Measurements from ENCODE around the gene BICD2. TPM values are rescaled to one million over a fixed set of nuclear protein-coding genes. Genes with fewer than 3 reads are reported as not detected.

The BICD2 gene
- total and polyA plus RNA-seq, 10 of the 15 experiments (the other 5 are each of a cell fraction or from before 2014, with no cell fraction given) = 5.3 to 25.5 (median 14.4) TPM

DNA sequence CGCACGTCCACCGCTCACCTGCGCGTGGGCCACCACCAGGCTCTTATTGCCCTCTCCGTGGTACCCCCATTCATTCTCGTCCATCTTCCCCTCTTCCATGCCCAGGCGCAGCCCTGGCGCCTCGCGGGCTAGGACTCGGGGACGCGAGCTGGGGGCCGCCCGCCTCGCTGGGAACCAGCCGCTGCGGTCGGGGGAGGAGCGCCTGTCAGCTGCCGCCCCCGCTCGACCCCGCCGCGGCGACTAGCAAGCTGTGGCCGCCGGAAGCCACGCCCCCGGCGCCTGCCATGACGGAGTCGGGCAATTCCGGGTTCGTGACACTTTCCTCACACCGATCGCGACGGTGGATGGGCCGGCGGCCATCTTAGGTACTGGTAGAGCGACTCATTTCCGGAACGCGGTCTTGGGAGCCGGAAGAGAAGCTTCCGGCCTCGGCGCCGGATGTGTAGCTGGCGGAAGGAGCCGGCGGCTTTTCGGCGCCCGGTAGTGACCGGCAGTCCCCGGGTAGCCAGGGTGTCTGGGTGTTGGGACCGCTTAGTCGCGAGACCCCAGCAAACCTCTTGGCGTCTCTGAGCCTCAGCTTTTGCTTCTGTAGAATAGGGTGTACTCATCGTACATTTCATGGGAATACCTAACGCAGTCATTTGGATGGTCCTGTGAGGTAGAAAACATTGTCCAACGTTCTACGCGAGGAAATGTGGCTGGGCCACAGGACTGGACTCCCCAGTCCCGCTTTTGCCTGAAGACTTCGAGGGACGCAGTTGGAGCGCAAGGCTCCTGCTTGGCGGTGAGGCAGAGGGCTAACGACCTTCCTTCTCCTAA is 94.5 kb downstream of the BICD2 start, which contains the start of gene IPPK (continued):
- TF ChIP-seq, protein P1, sequence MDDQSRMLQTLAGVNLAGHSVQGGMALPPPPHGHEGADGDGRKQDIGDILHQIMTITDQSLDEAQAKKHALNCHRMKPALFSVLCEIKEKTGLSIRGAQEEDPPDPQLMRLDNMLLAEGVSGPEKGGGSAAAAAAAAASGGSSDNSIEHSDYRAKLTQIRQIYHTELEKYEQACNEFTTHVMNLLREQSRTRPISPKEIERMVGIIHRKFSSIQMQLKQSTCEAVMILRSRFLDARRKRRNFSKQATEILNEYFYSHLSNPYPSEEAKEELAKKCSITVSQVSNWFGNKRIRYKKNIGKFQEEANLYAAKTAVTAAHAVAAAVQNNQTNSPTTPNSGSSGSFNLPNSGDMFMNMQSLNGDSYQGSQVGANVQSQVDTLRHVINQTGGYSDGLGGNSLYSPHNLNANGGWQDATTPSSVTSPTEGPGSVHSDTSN (IDR thresholded peaks at IDR 0.05; ENCODE audit: insufficient replicate concordance, low read depth, low read length) = peak; percentile 4
- TF ChIP-seq HDAC2 (IDR thresholded peaks at IDR 0.05) (no peak), RB1 (IDR thresholded peaks at IDR 0.05; ENCODE audit: borderline replicate concordance) (peak; percentile 45; the same call in 1 of the 2 replicates), TAF1 (IDR thresholded peaks at IDR 0.05; ENCODE audit: borderline replicate concordance, low read depth, low read length) (peak; percentile 90), CREM (IDR thresholded peaks at IDR 0.05; ENCODE audit: low read depth) (peak; percentile 95), SP1 (IDR thresholded peaks at IDR 0.05; ENCODE audit: low read depth, low read length) (peak; percentile 24), EED (IDR thresholded peaks at IDR 0.05; ENCODE audit: low read depth) (0 out of 2 replicates have a peak, but pooled peaks have one; percentile 10), SMAD1 (IDR thresholded peaks at IDR 0.05; ENCODE audit: low read depth, partially characterized antibody) (peak; percentile 54), SIX5 (IDR thresholded peaks at IDR 0.05; ENCODE audit: low read depth, low read length, severe bottlenecking) (peak; percentile 80), ETV6 (conservative IDR thresholded peaks at IDR 0.05 in 1 of 2, IDR thresholded peaks at IDR 0.05 in 1 of 2; ENCODE audit: borderline replicate concordance in 1 of 2, low read depth in 1 of 2) (peak; percentile 45 to 98; a peak in 2 of 4 replicates), NFXL1 (IDR thresholded peaks at IDR 0.05; ENCODE audit: borderline replicate concordance) (0 out of 2 replicates have a peak, but pooled peaks have one; percentile 64), CEBPB (IDR thresholded peaks at IDR 0.05; ENCODE audit: borderline replicate concordance in 1 of 2, low read depth in 2 of 2, low read length in 2 of 2) (no peak), NBN (IDR thresholded peaks at IDR 0.05) (peak; percentile 76), BACH1 (IDR thresholded peaks at IDR 0.05; ENCODE audit: borderline replicate concordance) (peak; percentile 95), CHD4 (IDR thresholded peaks at IDR 0.05) (no peak), SMC3 (IDR thresholded peaks at IDR 0.05; ENCODE audit: borderline replicate concordance, low read length) (no peak), IKZF2 (IDR thresholded peaks at IDR 0.05) (no peak; a peak in 1 of 4 replicates), SREBF2 (IDR thresholded peaks at IDR 0.05; ENCODE audit: low read length) (0 out of 2 replicates have a peak, but pooled peaks have one; percentile 64), PAX5 (IDR thresholded peaks at IDR 0.05; ENCODE audit: borderline replicate concordance, low read depth, low read length) (0 out of 2 replicates have a peak, but pooled peaks have one; percentile 12), JUNB (IDR thresholded peaks at IDR 0.05) (peak; percentile 18; the same call in 1 of the 2 replicates)
- TF ChIP-seq, protein P2, sequence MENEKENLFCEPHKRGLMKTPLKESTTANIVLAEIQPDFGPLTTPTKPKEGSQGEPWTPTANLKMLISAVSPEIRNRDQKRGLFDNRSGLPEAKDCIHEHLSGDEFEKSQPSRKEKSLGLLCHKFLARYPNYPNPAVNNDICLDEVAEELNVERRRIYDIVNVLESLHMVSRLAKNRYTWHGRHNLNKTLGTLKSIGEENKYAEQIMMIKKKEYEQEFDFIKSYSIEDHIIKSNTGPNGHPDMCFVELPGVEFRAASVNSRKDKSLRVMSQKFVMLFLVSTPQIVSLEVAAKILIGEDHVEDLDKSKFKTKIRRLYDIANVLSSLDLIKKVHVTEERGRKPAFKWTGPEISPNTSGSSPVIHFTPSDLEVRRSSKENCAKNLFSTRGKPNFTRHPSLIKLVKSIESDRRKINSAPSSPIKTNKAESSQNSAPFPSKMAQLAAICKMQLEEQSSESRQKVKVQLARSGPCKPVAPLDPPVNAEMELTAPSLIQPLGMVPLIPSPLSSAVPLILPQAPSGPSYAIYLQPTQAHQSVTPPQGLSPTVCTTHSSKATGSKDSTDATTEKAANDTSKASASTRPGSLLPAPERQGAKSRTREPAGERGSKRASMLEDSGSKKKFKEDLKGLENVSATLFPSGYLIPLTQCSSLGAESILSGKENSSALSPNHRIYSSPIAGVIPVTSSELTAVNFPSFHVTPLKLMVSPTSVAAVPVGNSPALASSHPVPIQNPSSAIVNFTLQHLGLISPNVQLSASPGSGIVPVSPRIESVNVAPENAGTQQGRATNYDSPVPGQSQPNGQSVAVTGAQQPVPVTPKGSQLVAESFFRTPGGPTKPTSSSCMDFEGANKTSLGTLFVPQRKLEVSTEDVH (IDR thresholded peaks at IDR 0.05; ENCODE audit: low read depth, partially characterized antibody) = peak; percentile 91
- TF ChIP-seq, protein P3, sequence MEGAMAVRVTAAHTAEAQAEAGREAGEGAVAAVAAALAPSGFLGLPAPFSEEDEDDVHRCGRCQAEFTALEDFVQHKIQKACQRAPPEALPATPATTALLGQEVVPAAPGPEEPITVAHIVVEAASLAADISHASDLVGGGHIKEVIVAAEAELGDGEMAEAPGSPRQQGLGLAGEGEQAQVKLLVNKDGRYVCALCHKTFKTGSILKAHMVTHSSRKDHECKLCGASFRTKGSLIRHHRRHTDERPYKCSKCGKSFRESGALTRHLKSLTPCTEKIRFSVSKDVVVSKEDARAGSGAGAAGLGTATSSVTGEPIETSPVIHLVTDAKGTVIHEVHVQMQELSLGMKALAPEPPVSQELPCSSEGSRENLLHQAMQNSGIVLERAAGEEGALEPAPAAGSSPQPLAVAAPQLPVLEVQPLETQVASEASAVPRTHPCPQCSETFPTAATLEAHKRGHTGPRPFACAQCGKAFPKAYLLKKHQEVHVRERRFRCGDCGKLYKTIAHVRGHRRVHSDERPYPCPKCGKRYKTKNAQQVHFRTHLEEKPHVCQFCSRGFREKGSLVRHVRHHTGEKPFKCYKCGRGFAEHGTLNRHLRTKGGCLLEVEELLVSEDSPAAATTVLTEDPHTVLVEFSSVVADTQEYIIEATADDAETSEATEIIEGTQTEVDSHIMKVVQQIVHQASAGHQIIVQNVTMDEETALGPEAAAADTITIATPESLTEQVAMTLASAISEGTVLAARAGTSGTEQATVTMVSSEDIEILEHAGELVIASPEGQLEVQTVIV (IDR thresholded peaks at IDR 0.05; ENCODE audit: borderline replicate concordance, partially characterized antibody) = peak; percentile 92
